GM13977 (cell line): ENCODE measurements around the gene MTERF1.
A peak's percentile ranks its signal among the peaks of the same experiment; 100 is the strongest.

Experiments used
- DNase-seq: peaks from one replicate; pipeline ENCODE4 v3.0.0; 2012; ENCODE audit warnings: low spot score
- CTCF ChIP-seq: IDR thresholded peaks from 2 replicates; pipeline ENCODE4 v1.5.1; 2012; ENCODE audit warnings: mild to moderate bottlenecking, control low read depth; ENCODE audit not compliant: insufficient read depth; ENCODE audit errors: extremely low read depth, missing control alignments
- in situ Hi-C: fragments of 300-500 bp; cut with MboI; formaldehyde crosslinking; loops from one replicate; pipeline ENCODE4 v1.12.0; 2022; ENCODE audit warnings: low sequenced_read_pairs, low pct_unique_long_range_greater_than_20kb, mixed read lengths, inconsistent platforms; ENCODE audit not compliant: unreplicated experiment

MTERF1 gene

GRCh38 chr7:91880413-91881241, at the start of gene MTERF1:
MTERF1 (minus strand) TSS chr7:91880702; CDS start chr7:91880083, 619 bp downstream.
- peak; percentile 100 for TF ChIP-seq CTCF

GRCh38 chr7:91929463-91929862, 49.0 kb upstream of the MTERF1 start:
- no peak for DNase-seq
- in situ Hi-C loops = no loop called here
- no peak for TF ChIP-seq CTCF

More at GRCh38 chr7:91880413-91881241, at the start of gene MTERF1:
- DNase-seq = peak; percentile 86
- in situ Hi-C loops = no loop called here

GRCh38 chr7:91927912-91928311, 47.4 kb upstream of the MTERF1 start:
- no peak for TF ChIP-seq CTCF
- DNase-seq = no peak
- in situ Hi-C loops = no loop called here

GRCh38 chr7:91922857-91923256, 42.4 kb upstream of the MTERF1 start:
- in situ Hi-C loops = no loop called here
- DNase-seq = no peak
- TF ChIP-seq CTCF = no peak

- DNase-seq = no peak
- in situ Hi-C loops = no loop called here
- no peak for TF ChIP-seq CTCF
Measured at GRCh38 chr7:91918356-91918755, 37.9 kb upstream of the MTERF1 start.

GRCh38 chr7:91916051-91916440, 35.5 kb upstream of the MTERF1 start:
- in situ Hi-C loops = no loop called here
- no peak for DNase-seq
- no peak for TF ChIP-seq CTCF
